Ishikawa (cell line): ENCODE results near the gene DNA2.

Source experiments
- CEBPB ChIP-seq: IDR thresholded peaks from 2 replicates; pipeline ENCODE4 v1.6.1; 2012
- CREB1 ChIP-seq: IDR thresholded peaks from 2 replicates; pipeline ENCODE4 v1.6.1; 2012; ENCODE audit warnings: low read depth
- EGR1 ChIP-seq: IDR thresholded peaks from 2 replicates; pipeline ENCODE4 v1.6.1; 2012
- EP300 ChIP-seq: IDR thresholded peaks from 2 replicates; pipeline ENCODE4 v1.6.1; 2012; ENCODE audit warnings: borderline replicate concordance
- FOXM1 ChIP-seq: IDR thresholded peaks from 2 replicates; pipeline ENCODE4 v1.6.1; 2012; ENCODE audit warnings: low read depth, borderline replicate concordance
- MAX ChIP-seq: IDR thresholded peaks from 2 replicates; pipeline ENCODE4 v1.6.1; 2012
- NFIC ChIP-seq: IDR thresholded peaks from 2 replicates; pipeline ENCODE4 v1.6.1; 2012
- RAD21 ChIP-seq: IDR thresholded peaks from 2 replicates; pipeline ENCODE4 v1.6.1; 2012; ENCODE audit warnings: low read depth
- REST ChIP-seq: IDR thresholded peaks from 2 replicates; pipeline ENCODE4 v1.6.1; 2012; ENCODE audit warnings: low read depth, mild to moderate bottlenecking
- TAF1 ChIP-seq: IDR thresholded peaks from 2 replicates; pipeline ENCODE4 v1.6.1; 2012; ENCODE audit warnings: low read depth, mild to moderate bottlenecking
- TCF12 ChIP-seq: IDR thresholded peaks from 2 replicates; pipeline ENCODE4 v1.6.1; 2012; ENCODE audit warnings: low read depth
- TEAD4 ChIP-seq: IDR thresholded peaks from 2 replicates; pipeline ENCODE4 v1.6.1; 2012
- USF1 ChIP-seq: IDR thresholded peaks from 2 replicates; pipeline ENCODE4 v1.6.1; 2012
- YY1 ChIP-seq: IDR thresholded peaks from 2 replicates; pipeline ENCODE4 v1.6.1; 2012; ENCODE audit warnings: low read depth
- ZBTB7A ChIP-seq: IDR thresholded peaks from 2 replicates; pipeline ENCODE4 v1.6.1; 2012; ENCODE audit warnings: low read depth

Gene DNA2

DNA sequence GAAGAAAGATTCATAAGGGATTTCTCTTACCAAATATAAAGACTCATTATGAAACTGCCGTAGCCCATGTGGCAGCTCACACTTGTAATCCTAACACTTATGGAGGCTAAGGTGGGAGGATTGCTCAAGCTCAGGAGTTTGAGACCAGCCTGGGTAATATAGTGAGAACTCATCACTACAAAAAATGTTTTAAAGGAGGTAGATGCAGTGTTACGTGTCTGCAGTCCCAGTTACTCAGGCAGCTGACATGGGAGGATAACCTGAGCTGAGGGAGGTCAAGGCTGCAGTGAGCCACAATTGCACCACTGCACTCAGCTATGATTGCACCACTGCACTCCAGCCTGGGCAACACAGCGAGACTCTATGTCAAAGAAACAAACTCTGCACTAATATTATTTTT, 18.1 kb upstream of the DNA2 start:
- no peak for TF ChIP-seq YY1
- TF ChIP-seq RAD21, result no peak
- TF ChIP-seq TEAD4, result no peak
- TF ChIP-seq USF1, result no peak
- no peak for TF ChIP-seq EP300
- no peak for TF ChIP-seq CEBPB
- TF ChIP-seq REST, result no peak
- no peak for TF ChIP-seq TCF12
- TF ChIP-seq EGR1, result no peak
- TF ChIP-seq TAF1, result no peak
- no peak for TF ChIP-seq MAX
- TF ChIP-seq FOXM1, result no peak
- no peak for TF ChIP-seq CREB1
- TF ChIP-seq NFIC, result no peak

DNA sequence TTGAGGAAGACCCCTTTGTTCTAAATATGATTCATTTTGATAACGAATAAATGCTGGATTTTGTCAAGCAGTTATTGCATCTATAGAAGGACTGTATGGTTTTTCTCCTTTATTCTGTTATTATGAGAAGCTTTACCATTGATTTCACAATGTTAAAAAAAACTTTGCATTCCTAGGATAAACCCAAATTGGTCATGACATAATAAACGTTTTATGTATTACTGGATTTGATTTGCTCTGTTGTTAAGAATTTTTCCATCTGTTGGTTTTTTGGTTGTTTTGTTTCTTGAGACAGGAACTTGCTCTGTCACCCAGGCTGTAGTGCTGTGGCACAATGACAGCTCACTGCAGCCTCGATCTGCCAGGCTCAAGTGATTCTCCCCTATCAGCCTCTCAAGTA, 2.2 kb upstream of the DNA2 start:
- TF ChIP-seq EGR1 (no peak), TCF12 (no peak), TEAD4 (no peak), MAX (no peak), RAD21 (no peak), ZBTB7A (no peak), CEBPB (no peak), TAF1 (no peak), REST (no peak), FOXM1 (no peak)

GRCh38 chr10:68471063-68471585, 649 bp downstream of the DNA2 start:
- no peak for TF ChIP-seq ZBTB7A
- no peak for TF ChIP-seq FOXM1
- peak; percentile 55; the same call in 1 of the 2 replicates for TF ChIP-seq CEBPB

DNA sequence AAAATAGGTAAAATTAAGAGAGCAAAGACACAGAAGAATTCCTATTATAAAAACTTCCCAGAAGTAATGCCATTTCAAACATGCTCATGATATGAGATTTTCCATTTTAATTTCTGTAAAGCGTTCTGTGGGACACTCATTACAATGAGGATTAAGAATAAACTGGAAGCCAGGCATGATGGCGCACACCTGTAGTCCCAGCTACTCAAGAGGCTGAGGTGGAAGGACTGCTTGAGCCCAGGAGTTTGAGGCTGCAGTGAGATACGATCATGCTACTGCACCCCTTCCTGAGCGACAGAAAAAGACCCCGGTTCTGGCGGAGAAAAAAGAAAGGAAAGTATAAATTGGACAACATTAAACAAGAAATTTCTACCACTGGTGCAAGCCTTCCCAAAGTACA, 1.5 kb downstream of the DNA2 start:
- no peak for TF ChIP-seq ZBTB7A
- no peak for TF ChIP-seq TAF1
- no peak for TF ChIP-seq EP300
- TF ChIP-seq TEAD4, result no peak
- TF ChIP-seq RAD21, result no peak
- TF ChIP-seq YY1, result no peak

DNA sequence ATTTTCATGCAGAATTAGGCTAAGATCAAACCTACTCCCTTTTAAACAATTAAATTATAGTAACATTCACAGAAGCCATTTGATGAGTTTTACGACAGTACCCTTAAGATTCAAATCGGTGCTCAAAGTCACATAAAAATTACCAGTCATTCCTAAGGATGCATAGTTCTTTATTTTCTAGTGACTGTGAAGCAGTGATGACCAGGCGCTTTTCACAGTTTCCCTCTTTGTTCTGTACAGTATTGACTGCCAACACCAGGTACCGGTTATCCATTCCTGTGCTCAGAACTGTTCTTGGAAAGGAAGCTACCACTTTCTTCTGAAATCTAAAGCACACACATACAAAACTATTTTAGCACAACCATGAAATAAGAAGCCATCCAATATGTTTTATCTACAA, 1.9 kb downstream of the DNA2 start:
- TF ChIP-seq FOXM1 (no peak), TEAD4 (no peak), CREB1 (no peak), TAF1 (no peak), YY1 (no peak), REST (no peak), RAD21 (no peak), MAX (no peak), NFIC (no peak), EGR1 (no peak), TCF12 (no peak), USF1 (no peak), EP300 (no peak), ZBTB7A (no peak), CEBPB (no peak)
